Lower leg skin (tissue), 4 donors: ENCODE results near the gene GSK3A. TPM values are rescaled to one million over a fixed set of nuclear protein-coding genes. Genes with fewer than 3 reads are reported as not detected.

Source experiments
- DNase-seq, 2 donors: peaks; one replicate each; pipeline ENCODE4 v3.0.0-alpha.2; 2019; ENCODE audit warnings: low spot score in 2 of 2
- H3K4me3 ChIP-seq: fragments of 200-600 bp; sonication (generic); 2 replicates; pipeline ENCODE4 v1.5.1; 2017; ENCODE audit warnings: mild to moderate bottlenecking, low read depth; ENCODE audit not compliant: poor library complexity, severe bottlenecking
- POLR2A ChIP-seq, 2 donors: fragments of 450-650 bp; IDR thresholded peaks; one replicate each; pipeline ENCODE4 v1.6.1; 2016 to 2017; ENCODE audit warnings: antibody characterized with exemption in 2 of 2, mild to moderate bottlenecking in 1 of 2, moderate library complexity in 1 of 2
- WGBS, 2 donors: methylation state at CpG; one replicate each; pipeline ENCODE4 v1.1.5; 2018; 5-methylcytosine and 5-hydroxymethylcytosine counted together
- intact Hi-C: fragments of 100-400 bp; cut with DNase I; formaldehyde crosslinking; loops from one replicate; pipeline ENCODE4 v1.15.0; 2023; ENCODE audit warnings: low total_unique reads
- total RNA-seq, 4 donors: library from RNA; depleted of rRNA; stranded (reverse); fragments of >200 nt; gene quantifications; one replicate each; pipeline ENCODE4 v1.1.0, GENCODE V29; 2016
- TF ChIP-seq, protein P1 (sequence below), 3 donors: fragments of 450-650 bp; IDR thresholded peaks; one replicate each; pipeline ENCODE4 v1.5.1; 2016; ENCODE audit warnings: antibody characterized with exemption in 3 of 3, mild to moderate bottlenecking in 3 of 3, moderate library complexity in 2 of 3

The GSK3A gene
- total RNA-seq, 4 donors from 2014 or later = 31.4 to 42.0 (median 34.1) TPM

- DNase-seq = no peak
- intact Hi-C loops = no loop called here
- WGBS, 2 donors = 73 to 85% methylated on average over 5 of the region's 5 CpGs
- H3K4me3 ChIP-seq = no peak overlapping the region
- no peak for TF ChIP-seq POLR2A (IDR thresholded peaks at IDR 0.05)
- TF ChIP-seq, protein P1, sequence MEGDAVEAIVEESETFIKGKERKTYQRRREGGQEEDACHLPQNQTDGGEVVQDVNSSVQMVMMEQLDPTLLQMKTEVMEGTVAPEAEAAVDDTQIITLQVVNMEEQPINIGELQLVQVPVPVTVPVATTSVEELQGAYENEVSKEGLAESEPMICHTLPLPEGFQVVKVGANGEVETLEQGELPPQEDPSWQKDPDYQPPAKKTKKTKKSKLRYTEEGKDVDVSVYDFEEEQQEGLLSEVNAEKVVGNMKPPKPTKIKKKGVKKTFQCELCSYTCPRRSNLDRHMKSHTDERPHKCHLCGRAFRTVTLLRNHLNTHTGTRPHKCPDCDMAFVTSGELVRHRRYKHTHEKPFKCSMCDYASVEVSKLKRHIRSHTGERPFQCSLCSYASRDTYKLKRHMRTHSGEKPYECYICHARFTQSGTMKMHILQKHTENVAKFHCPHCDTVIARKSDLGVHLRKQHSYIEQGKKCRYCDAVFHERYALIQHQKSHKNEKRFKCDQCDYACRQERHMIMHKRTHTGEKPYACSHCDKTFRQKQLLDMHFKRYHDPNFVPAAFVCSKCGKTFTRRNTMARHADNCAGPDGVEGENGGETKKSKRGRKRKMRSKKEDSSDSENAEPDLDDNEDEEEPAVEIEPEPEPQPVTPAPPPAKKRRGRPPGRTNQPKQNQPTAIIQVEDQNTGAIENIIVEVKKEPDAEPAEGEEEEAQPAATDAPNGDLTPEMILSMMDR (IDR thresholded peaks at IDR 0.05) = no peak
Measured at GRCh38 chr19:42200116-42200715, 42.2 kb downstream of the GSK3A start.

DNA sequence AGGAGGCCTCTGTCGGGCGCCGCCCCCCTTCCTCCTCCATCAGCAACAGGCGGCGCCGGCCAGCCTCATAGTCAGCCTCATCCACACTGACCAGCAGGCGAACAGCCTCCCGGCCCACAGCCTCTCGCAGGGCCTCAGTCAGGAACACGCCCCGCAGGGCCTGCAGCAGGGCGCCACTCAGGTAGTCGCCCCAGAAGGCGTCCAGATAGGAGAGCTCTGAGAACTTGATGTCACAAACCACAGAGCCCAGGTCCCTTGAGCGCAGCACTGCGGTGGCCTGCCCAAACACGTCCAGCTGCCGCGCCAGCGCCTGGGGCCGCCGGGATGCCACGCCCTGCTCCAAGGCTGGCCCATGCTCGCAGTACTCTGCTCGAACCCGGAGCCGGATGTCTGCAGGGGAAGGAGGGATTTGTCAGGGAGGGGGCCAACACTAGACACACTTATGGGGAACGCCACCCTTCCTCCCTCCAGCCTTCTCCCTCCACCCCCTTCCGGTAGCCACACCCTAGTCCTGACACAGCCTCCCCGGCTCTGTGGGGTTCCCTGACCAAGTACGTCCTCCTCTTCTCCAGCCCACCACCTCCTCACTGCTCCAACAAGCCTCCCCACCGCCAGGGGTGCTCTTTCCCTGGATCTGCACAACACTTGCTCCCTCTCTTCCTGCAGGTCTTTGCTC, 42.8 kb downstream of the GSK3A start:
- WGBS, 2 donors = 36 to 49% methylated on average over 19 to 29 of the region's 32 CpGs
- DNase-seq = peak; percentile 52 to 89

GRCh38 chr19:42198676-42199439, 43.5 kb downstream of the GSK3A start:
- no peak for TF ChIP-seq POLR2A (IDR thresholded peaks at IDR 0.05)
- TF ChIP-seq, protein P1 (IDR thresholded peaks at IDR 0.05) = no peak
- 30 to 52% methylated on average over 7 of the region's 7 CpGs for WGBS, 2 donors
- intact Hi-C loops = no loop called here
- DNase-seq = no peak
- H3K4me3 ChIP-seq = no peak overlapping the region

More for the DNA sequence above, 42.8 kb downstream of the GSK3A start:
- H3K4me3 ChIP-seq = no peak overlapping the region
- TF ChIP-seq, protein P1 (IDR thresholded peaks at IDR 0.05) = no peak
- TF ChIP-seq POLR2A (IDR thresholded peaks at IDR 0.05) = no peak
- intact Hi-C loops = no loop called here

GRCh38 chr19:42197375-42197817, 45.0 kb downstream of the GSK3A start:
- 24 to 36% methylated on average over 5 of the region's 5 CpGs for WGBS, 2 donors
- TF ChIP-seq, protein P1 (IDR thresholded peaks at IDR 0.05) = no peak
- TF ChIP-seq POLR2A (IDR thresholded peaks at IDR 0.05) = no peak
- intact Hi-C loops = no loop called here
- no peak for DNase-seq
- no peak overlapping the region for H3K4me3 ChIP-seq

DNA sequence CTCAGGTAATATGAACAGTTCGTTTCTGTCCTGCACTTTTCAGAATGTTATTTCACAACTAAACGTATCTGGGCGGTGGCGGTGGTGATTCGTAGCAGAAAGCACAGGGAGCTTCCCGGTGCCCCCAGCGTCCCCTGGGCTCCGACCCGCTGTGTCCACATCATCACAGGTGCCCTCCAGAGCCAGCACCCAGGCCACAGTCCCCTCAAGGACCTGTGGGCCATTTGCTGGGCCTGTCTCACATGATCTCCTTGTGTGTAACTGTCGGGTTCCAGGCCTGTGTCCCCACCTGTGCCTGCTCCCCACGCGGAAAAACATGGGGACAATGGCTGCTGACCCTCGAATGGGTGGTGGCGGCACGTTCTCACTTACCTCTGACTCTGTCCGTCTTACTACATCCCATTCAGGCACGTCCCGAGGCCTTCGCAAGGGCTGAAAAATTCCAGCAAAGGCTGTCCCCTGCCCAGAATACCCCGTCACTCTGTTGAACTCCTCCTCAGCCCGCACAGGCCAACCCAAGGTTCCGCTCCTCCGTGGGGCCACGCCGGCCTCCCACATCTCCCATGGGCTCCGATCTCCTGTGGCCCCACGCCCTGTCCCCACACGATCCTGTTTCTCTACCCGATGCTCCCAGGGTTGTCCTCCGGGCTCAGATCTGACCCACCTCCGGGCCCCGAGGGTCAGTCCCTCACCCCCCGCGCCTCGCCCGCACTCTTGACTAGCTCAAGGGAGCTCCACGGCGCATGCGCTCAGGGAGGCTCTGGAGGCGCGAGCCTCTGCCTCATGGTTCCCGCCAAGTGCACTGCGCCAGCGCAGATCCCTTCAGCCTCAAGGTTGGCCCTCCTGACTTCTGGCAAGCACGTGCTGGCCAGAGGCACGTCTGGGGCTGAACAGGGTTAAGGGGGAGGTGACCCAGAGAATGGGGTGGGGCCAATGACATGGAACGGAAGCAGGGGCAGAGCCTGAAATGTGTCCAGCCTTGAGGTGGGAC, 46.1 kb downstream of the GSK3A start:
- intact Hi-C loops = no loop called here

More for the DNA sequence above, 46.1 kb downstream of the GSK3A start:
- H3K4me3 ChIP-seq = no peak overlapping the region
- no peak for DNase-seq
- TF ChIP-seq, protein P1 (IDR thresholded peaks at IDR 0.05) = no peak
- TF ChIP-seq POLR2A (IDR thresholded peaks at IDR 0.05) = no peak
- WGBS, 2 donors = 88% methylated on average over 45 to 47 of the region's 47 CpGs
